ENCODE data around the gene SLC24A3.
A peak's percentile ranks its signal among the peaks of the same experiment; 100 is the strongest.

Gene SLC24A3

GRCh38 chr20:19453862-19454261, 241.4 kb downstream of the SLC24A3 start:
- TF ChIP-seq, protein P1, sequence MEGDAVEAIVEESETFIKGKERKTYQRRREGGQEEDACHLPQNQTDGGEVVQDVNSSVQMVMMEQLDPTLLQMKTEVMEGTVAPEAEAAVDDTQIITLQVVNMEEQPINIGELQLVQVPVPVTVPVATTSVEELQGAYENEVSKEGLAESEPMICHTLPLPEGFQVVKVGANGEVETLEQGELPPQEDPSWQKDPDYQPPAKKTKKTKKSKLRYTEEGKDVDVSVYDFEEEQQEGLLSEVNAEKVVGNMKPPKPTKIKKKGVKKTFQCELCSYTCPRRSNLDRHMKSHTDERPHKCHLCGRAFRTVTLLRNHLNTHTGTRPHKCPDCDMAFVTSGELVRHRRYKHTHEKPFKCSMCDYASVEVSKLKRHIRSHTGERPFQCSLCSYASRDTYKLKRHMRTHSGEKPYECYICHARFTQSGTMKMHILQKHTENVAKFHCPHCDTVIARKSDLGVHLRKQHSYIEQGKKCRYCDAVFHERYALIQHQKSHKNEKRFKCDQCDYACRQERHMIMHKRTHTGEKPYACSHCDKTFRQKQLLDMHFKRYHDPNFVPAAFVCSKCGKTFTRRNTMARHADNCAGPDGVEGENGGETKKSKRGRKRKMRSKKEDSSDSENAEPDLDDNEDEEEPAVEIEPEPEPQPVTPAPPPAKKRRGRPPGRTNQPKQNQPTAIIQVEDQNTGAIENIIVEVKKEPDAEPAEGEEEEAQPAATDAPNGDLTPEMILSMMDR (conservative IDR thresholded peaks at IDR 0.05; ENCODE audit: low read length) = no peak
- no peak overlapping the region for H3K4me3 ChIP-seq (ENCODE audit: low read length)
- no peak for DNase-seq (ENCODE audit: low read depth)

- DNase-seq (ENCODE audit: low read depth) = no peak
- TF ChIP-seq, protein P1 (conservative IDR thresholded peaks at IDR 0.05; ENCODE audit: low read length) = no peak
- H3K4me3 ChIP-seq (ENCODE audit: low read length) = no peak overlapping the region
Measured at GRCh38 chr20:19456595-19457395, 244.4 kb downstream of the SLC24A3 start.

DNA sequence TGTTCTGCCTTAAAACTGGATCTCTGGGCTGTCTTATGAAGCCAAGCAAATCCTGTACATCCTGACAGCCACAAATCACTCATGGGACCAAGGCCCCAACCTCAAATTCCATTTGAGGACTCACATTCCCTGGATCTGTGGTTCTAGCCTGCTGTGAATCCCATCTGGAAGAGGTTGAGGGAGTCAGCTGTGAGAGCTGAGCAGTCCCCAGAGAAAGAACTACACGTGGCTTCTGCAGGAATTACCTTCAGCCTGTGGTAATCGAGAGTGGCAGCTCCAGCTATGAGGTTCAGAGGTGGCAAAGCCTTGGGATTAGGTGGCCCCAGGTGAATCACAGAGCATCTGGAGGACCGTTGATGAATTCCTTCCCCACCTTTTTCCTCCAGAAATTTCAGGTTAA, 245.2 kb downstream of the SLC24A3 start:
- no peak overlapping the region for H3K4me3 ChIP-seq (ENCODE audit: low read length)
- DNase-seq (ENCODE audit: low read depth) = peak; percentile 13
- TF ChIP-seq, protein P1 (conservative IDR thresholded peaks at IDR 0.05; ENCODE audit: low read length) = no peak

- DNase-seq (ENCODE audit: low read depth) = peak; percentile 46
- H3K4me3 ChIP-seq (ENCODE audit: low read length) = no peak overlapping the region
- TF ChIP-seq, protein P1 (conservative IDR thresholded peaks at IDR 0.05; ENCODE audit: low read length) = no peak
Measured at GRCh38 chr20:19460386-19460785, 247.9 kb downstream of the SLC24A3 start.

- TF ChIP-seq, protein P1 (conservative IDR thresholded peaks at IDR 0.05; ENCODE audit: low read length) = no peak
- DNase-seq (ENCODE audit: low read depth) = no peak
- H3K4me3 ChIP-seq (ENCODE audit: low read length) = no peak overlapping the region
Measured at GRCh38 chr20:19462491-19462890, 250.0 kb downstream of the SLC24A3 start.

GRCh38 chr20:19463597-19463996, 251.2 kb downstream of the SLC24A3 start:
- no peak for DNase-seq (ENCODE audit: low read depth)
- TF ChIP-seq, protein P1 (conservative IDR thresholded peaks at IDR 0.05; ENCODE audit: low read length) = no peak
- no peak overlapping the region for H3K4me3 ChIP-seq (ENCODE audit: low read length)

GRCh38 chr20:19465536-19465935, 253.1 kb downstream of the SLC24A3 start:
- TF ChIP-seq, protein P1 (conservative IDR thresholded peaks at IDR 0.05; ENCODE audit: low read length) = no peak
- H3K4me3 ChIP-seq (ENCODE audit: low read length) = no peak overlapping the region
- DNase-seq (ENCODE audit: low read depth) = no peak

Data from AG10803 (cell line).